Activated naive CD8-positive, alpha-beta T cell treated with anti-CD3 and anti-CD28 coated beads, Interleukin-2, amount 10 ng/mL, durations not matched to agents 7 days and 5 days (primary cell): ENCODE results near the gene TLR9. TPM values are rescaled to one million over a fixed set of nuclear protein-coding genes. Genes with fewer than 3 reads are reported as not detected.
A peak's percentile ranks its signal among the peaks of the same experiment; 100 is the strongest.

Experiments used
- ATAC-seq: fragments of 150-1000 bp; cut with Tn5 transposase; one replicate; pipeline ENCODE4 v1.10.0; 2021; ENCODE audit warnings: low read depth, moderate library complexity
- POLR2A ChIA-PET: fragments of 350-600 bp; sonication (Branson Sonifier 250); formaldehyde crosslinking; loops from one replicate; lab custom pipeline; 2021; ENCODE audit warnings: antibody characterized with exemption; lab: Charles Lee
- DNase-seq: peaks from one replicate; pipeline ENCODE4 v3.0.0; 2021
- H3K27ac Mint-ChIP-seq: one replicate; pipeline ENCODE4 v1.8.0; 2022; ENCODE audit warnings: mild to moderate bottlenecking, mixed read lengths
- H3K27me3 Mint-ChIP-seq: one replicate; pipeline ENCODE4 v1.8.0; 2022; ENCODE audit warnings: mild to moderate bottlenecking, moderate library complexity, mixed read lengths
- H3K36me3 Mint-ChIP-seq: one replicate; pipeline ENCODE4 v1.8.0; 2021; ENCODE audit warnings: mild to moderate bottlenecking, mixed read lengths
- H3K4me1 Mint-ChIP-seq: one replicate; pipeline ENCODE4 v1.8.0; 2021; ENCODE audit warnings: mixed read lengths
- H3K4me3 Mint-ChIP-seq: one replicate; pipeline ENCODE4 v1.8.0; 2022; ENCODE audit warnings: mild to moderate bottlenecking, moderate library complexity, mixed read lengths
- H3K9me3 Mint-ChIP-seq: one replicate; pipeline ENCODE4 v1.8.0; 2021; ENCODE audit warnings: mixed read lengths
- total RNA-seq, 2 experiments: library from RNA; stranded (reverse); gene quantifications; one replicate each; pipeline ENCODE4 v1.2.3, GENCODE V29; 2021

Gene TLR9
- total RNA-seq, 2 experiments from 2014 or later: 1.6 to 2.0 TPM

DNA sequence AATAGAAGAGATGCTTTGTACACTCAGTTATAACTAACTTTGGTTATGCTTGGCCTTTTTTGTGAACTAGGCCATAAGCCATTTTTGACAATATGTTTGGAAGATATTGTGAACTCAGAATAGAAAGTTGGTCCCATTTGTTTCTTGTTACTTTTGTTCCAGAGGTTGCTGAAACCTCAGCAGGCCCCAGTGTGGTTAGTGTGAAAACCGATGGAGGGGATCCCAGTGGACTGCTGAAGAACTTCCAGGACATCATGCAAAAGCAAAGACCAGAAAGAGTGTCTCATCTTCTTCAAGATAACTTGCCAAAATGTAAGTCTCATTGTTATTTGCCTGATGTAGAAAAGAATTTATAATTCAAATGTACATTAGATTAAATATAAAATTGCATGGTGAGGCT, 21.7 kb downstream of the TLR9 start:
- Mint-ChIP-seq H3K4me3 (no peak overlapping the region), H3K27me3 (no peaks in the 10 kb centered on the region), H3K27ac (peak overlapping the region; percentile 76), H3K9me3 (no peaks in the 10 kb centered on the region), H3K36me3 (peaks cover 73% of the 10 kb centered on the region), H3K4me1 (peaks cover 45% of the 10 kb centered on the region)
- POLR2A ChIA-PET: interaction anchor here (0.7 kb wide), 1 partner anchor 232 kb away, joined by 7 read pairs; no protein-coding TSS in a partner anchor
- DNase-seq (no peak), ATAC-seq (no peak)

DNA sequence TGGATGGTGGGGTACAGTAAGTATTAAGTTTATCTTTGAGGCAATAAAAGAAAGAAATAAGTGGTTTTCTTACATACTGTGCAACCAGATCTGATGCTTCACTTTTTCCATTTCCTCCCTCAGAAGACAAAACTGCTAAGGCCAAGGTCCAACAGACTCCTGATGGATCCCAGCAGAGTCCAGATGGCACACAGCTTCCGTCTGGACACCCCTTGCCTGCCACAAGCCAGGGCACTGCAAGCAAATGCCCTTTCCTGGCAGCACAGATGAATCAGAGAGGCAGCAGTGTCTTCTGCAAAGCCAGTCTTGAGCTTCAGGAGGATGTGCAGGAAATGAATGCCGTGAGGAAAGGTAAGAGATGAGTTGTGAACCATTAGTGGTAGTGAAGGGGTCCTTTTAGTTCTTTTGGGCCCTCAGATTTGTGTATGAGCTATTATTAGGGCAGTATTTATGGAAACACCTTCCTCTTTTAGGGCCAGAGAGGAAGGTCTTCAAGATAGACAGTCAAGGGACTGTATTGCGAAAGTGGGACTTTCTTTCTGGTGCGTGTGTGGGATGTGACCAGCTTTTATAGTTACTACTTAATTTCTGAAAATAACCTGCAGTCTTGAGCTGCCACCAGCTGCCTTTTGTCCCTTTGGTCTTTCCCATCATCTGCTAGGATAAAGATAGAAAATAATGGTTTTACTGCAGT, 22.9 kb downstream of the TLR9 start:
- no peaks in the 10 kb centered on the region for H3K27me3 Mint-ChIP-seq
- POLR2A ChIA-PET: interaction anchor here (0.6 to 1.2 kb wide), 2 partner anchors 14 to 599 kb away, joined by 3 to 5 read pairs; no protein-coding TSS in a partner anchor
- H3K27ac Mint-ChIP-seq: peak overlapping the region; percentile 45
- H3K4me3 Mint-ChIP-seq: no peak overlapping the region
- no peaks in the 10 kb centered on the region for H3K9me3 Mint-ChIP-seq
- DNase-seq (no peak), ATAC-seq (no peak)
- peaks cover 48% of the 10 kb centered on the region for H3K4me1 Mint-ChIP-seq
- H3K36me3 Mint-ChIP-seq: peaks cover 65% of the 10 kb centered on the region

DNA sequence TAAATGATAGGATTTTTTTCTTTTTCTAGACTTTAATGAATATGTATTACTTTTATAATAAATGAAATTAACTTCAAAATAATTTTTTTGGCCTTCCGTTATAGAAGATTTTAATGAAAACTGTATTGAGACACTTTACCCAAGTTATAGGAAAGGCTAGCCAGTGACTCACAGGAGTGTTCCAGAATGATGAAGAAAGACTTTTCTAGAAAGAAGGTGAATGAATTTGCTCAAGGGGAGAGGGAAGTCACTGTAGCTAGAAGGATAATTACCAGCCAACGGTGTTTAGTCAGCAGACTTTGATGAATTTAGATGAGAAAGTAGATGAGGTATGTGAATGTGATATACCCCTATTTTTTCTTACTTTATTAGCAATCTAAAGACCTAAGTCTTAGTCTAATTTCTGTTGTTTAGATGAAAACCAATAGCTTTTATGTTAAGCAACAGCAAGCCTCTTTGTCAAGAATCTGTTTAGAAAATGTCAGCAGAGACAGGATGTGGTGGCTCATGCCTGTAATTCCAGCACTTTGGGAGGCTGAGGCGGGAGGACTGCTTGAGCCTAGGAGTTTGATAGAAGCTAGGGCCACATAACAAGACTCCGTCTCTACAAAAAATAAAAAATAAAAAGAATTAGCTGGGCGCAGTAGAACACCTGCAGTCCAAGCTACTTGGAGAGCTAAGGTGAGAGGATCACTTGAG, 24.3 kb downstream of the TLR9 start:
- H3K4me1 Mint-ChIP-seq: peaks cover 52% of the 10 kb centered on the region
- peaks cover 55% of the 10 kb centered on the region for H3K36me3 Mint-ChIP-seq
- DNase-seq: no peak
- no peak for ATAC-seq
- H3K4me3 Mint-ChIP-seq: no peak overlapping the region
- no peaks in the 10 kb centered on the region for H3K9me3 Mint-ChIP-seq
- POLR2A ChIA-PET: interaction anchor here (0.6 to 1.4 kb wide), 5 partner anchors 16 to 194 kb away, joined by 3 to 6 read pairs (median 4); partner anchors contain the start of gene POC1A
- H3K27ac Mint-ChIP-seq: no peak overlapping the region
- H3K27me3 Mint-ChIP-seq: no peaks in the 10 kb centered on the region

DNA sequence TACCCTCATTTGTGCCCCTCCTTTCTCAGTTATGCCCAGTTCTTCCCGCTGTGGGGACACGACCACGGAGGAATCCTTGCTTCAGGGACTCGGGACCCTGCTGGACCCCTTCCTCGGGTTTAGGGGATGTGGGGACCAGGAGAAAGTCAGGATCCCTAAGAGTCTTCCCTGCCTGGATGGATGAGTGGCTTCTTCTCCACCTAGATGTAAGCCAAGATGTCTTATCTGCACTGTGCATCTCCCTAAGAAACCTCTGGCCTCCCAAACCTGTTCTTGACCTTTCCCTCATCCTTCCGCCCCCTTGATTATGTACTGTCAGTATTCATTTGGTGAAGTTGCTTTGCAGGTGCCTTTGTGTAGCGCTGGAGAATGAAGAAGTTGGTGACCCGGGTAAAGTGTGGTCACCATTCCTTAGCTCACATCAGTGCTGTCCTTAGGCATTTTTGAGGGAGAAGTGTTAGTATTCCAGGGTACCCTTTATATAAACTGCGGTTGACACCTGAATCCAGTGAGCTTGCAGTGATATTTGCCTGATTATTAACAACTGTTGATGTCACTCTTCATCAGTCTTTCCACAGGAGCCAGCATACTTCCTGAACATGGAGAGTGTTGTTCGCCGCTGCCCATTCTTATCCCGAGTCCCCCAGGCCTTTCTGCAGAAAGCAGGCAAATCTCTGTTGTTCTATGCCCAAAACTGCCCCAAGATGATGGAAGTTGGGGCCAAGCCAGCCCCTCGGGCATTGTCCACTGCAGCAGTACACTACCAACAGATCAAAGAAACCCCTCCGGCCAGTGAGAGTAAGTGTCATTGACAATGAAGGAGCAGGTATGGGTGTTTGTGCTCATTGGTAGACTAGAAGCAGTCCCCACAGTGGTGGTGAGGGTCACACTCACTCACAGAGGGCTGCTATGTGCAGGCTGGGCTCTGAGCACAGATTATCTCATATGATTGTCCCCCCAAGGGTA, 26.5 kb downstream of the TLR9 start:
- peaks cover 38% of the 10 kb centered on the region for H3K36me3 Mint-ChIP-seq
- POLR2A ChIA-PET: interaction anchor here (0.7 to 1.0 kb wide), 2 partner anchors 15 to 18 kb away, joined by 3 read pairs; no protein-coding TSS in a partner anchor
- no peaks in the 10 kb centered on the region for H3K9me3 Mint-ChIP-seq
- H3K4me3 Mint-ChIP-seq: peak overlapping the region; percentile 99
- H3K27me3 Mint-ChIP-seq: peaks cover 2% of the 10 kb centered on the region
- peak overlapping the region; percentile 92 for H3K27ac Mint-ChIP-seq
- ATAC-seq: no peak
- H3K4me1 Mint-ChIP-seq: peaks cover 39% of the 10 kb centered on the region
- no peak for DNase-seq

DNA sequence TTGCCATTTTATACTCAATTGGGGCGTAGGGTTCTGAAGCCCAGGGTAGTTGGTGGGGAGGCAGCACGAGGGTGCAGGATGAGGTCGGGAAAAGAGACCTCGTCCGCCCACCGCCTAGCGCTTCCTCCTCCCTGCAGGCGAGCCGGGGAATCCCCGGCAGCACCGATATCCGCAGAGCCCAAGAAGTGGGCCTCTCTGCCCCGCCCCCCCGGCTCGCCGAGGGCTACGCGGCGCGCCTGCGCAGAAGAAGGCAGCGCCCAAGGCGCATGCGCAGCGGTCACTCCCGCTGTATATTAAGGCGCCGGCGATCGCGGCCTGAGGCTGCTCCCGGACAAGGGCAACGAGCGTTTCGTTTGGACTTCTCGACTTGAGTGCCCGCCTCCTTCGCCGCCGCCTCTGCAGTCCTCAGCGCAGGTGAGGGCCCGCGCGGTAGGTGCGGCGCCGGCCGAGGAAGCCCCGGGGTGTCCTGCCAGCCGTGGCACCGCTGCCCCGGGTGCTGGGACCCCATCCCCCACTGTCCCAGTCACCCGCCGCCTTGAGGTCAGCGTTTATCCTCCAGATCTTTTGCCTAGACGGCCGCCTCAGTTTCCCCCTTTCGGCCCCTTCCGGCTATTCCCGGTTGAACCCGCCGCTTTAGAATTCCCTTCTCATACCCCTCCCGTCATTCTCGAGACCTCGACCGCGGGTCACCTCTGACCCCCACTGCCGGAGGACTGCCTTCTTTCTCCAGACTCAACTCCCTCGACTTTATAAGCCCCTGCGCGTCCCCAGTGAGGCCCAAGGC, 27.4 kb downstream of the TLR9 start, which contains the start of gene ALAS1:
Gene ALAS1, plus strand, starts transcription at position 319 of the 784 bp plus-strand sequence. CDS start 1,082 bp downstream, outside the sequence.
- Mint-ChIP-seq H3K27ac (peak within 1 kb of the TSS; percentile 92), H3K36me3 (peaks cover 31% of the 10 kb centered on the region), H3K9me3 (no peaks in the 10 kb centered on the region), H3K4me1 (peaks cover 36% of the 10 kb centered on the region), H3K4me3 (peak within 1 kb of the TSS; percentile 99), H3K27me3 (peaks cover 2% of the 10 kb centered on the region)
- POLR2A ChIA-PET: interaction anchor here (0.9 to 1.5 kb wide), 3 partner anchors 16 to 24 kb away, joined by 3 to 8 read pairs (median 5); no protein-coding TSS in a partner anchor
- peak; percentile 96 for ATAC-seq
- DNase-seq: peak; percentile 99

DNA sequence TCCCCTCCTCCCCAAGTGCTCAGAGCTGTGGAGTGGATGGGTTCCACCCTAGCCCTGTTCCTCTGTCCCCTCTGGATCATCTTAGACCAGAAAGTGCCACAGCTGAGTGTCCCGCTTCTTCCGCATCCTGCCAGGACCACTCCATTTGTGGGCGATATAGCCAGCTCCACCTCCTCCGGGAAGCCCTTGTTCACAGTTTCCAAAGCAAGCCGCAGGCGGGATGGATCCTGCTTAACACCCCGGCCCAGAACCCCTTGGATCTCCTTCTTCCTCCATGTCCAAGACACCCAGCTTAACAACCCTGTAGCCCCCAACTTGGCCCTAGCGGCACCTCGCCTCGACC, 28.0 kb downstream of the TLR9 start:
- H3K4me1 Mint-ChIP-seq: peaks cover 34% of the 10 kb centered on the region
- POLR2A ChIA-PET: interaction anchor here (0.7 to 1.5 kb wide), 5 partner anchors 8 to 81 kb away, joined by 3 to 8 read pairs (median 3); partner anchors contain the start of gene WDR82
- ATAC-seq: peak; percentile 4
- H3K36me3 Mint-ChIP-seq: peaks cover 27% of the 10 kb centered on the region
- peaks cover 2% of the 10 kb centered on the region for H3K27me3 Mint-ChIP-seq
- DNase-seq: no peak
- H3K9me3 Mint-ChIP-seq: no peaks in the 10 kb centered on the region
- H3K27ac Mint-ChIP-seq: peak overlapping the region; percentile 80
- peak overlapping the region; percentile 99 for H3K4me3 Mint-ChIP-seq

DNA sequence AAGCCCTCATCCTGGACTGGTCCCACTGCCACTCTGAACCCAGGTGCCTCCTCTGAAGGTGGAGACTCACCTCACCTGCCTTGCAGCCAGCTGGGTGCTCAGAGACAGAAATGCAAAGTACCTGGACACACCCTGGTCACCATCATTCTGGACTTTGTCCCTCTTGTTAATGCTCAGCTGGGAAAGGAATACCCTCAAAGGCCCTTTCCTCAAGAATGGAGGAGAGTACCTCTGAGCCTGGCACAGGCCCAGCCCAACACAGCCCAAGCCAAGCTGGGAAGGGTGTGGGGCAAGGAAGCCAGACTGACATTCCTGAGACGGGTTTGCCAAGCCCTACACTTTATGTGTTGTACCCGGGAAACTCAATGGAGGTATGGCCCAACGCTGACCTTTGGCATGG, 28.5 kb downstream of the TLR9 start:
- POLR2A ChIA-PET: interaction anchor here (0.7 to 1.5 kb wide), 5 partner anchors 9 to 81 kb away, joined by 3 to 8 read pairs (median 3); partner anchors contain the start of gene WDR82
- peaks cover 2% of the 10 kb centered on the region for H3K27me3 Mint-ChIP-seq
- no peak overlapping the region for H3K27ac Mint-ChIP-seq
- H3K4me3 Mint-ChIP-seq: no peak overlapping the region
- DNase-seq: no peak
- peaks cover 31% of the 10 kb centered on the region for H3K4me1 Mint-ChIP-seq
- no peaks in the 10 kb centered on the region for H3K9me3 Mint-ChIP-seq
- no peak for ATAC-seq
- H3K36me3 Mint-ChIP-seq: peaks cover 22% of the 10 kb centered on the region

DNA sequence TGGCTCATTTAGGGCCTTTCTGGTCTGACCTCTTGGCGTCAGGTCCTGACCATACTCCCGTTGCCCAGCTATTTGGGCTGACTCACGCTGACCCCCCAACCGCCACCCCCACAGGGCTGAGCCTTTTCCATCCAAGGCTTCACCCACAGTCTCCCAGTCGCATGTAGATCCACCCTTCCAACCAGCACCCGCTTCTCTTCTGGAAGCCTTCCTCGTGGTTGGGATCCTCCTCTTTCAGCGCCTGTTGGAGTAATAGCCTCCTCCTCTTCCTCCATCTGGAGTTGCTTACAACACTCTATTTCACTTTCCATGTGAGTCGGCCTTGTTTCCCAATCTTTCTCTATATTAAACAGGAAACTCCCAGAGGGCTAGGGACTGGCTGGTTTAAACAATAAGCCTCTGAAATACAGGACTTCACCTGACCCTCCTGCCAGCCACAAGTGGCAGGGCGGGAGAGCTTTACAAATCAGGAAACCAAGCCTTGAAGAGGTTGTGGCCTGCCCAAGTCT, 29.6 kb downstream of the TLR9 start:
- H3K9me3 Mint-ChIP-seq: no peaks in the 10 kb centered on the region
- POLR2A ChIA-PET: no interaction called here
- peaks cover 23% of the 10 kb centered on the region for H3K4me1 Mint-ChIP-seq
- no peak overlapping the region for H3K4me3 Mint-ChIP-seq
- no peak overlapping the region for H3K27ac Mint-ChIP-seq
- DNase-seq: no peak
- peaks cover 11% of the 10 kb centered on the region for H3K36me3 Mint-ChIP-seq
- H3K27me3 Mint-ChIP-seq: peaks cover 2% of the 10 kb centered on the region
- no peak for ATAC-seq

DNA sequence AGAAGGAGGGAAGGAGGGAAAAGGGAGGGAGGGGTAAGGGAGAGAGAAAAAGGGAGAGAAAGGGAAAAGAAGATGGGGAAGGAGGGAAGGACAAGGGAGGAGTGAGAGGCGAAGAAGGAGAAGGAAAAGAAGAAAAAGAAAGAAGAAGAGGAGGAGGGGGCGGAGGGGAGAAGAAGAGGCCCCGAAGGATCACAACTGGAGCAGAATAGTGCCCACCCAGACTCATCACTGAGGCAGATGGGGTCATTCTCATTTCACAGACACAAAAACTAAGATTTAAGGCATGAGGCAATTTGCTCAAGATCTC, 30.2 kb downstream of the TLR9 start:
- no peak for ATAC-seq
- Mint-ChIP-seq H3K27ac (peak overlapping the region; percentile 9), H3K4me1 (peaks cover 23% of the 10 kb centered on the region), H3K9me3 (no peaks in the 10 kb centered on the region), H3K27me3 (peaks cover 2% of the 10 kb centered on the region), H3K36me3 (peaks cover 8% of the 10 kb centered on the region), H3K4me3 (no peak overlapping the region)
- POLR2A ChIA-PET: no interaction called here
- DNase-seq: no peak

DNA sequence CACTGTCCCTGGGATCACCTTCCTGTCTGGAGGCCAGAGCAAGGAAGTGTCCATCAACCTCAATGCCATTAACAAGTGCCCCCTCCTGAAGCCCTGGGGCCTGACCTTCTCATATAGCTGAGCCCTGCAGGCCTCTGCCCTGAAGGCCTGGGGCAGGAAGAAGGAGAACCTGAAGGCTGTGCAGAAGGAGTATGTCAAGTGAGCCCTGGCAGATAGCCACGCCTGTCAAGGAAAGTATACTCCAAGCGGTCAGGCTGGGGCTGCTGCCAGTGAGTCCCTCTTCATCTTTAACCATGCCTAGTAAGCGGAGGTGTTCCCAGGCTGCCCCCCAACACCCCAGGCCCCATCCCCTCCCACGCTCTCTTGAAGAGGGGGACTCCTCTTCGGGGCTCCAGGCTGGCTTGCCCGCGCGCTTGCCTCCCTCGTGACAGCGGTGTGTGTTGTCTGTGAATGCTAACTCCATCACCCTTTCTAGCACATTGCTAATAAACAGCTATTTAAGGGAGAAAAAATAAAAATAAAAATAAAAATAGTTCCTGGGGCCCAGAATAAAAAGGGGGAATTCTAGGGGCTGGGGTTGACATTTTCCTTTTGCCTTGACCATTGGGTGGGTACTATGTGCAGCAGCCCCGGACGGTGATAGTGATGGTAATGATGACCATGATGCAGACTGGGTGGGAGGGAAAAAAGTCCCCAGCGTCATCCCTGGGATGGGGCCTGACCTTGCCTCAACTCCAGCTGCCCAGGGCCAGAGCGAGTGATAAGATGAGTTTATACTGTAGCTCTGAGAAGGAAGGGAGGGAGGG, 30.8 kb downstream of the TLR9 start:
- Mint-ChIP-seq H3K27ac (no peak overlapping the region), H3K4me1 (peaks cover 23% of the 10 kb centered on the region), H3K4me3 (no peak overlapping the region), H3K36me3 (peaks cover 5% of the 10 kb centered on the region), H3K9me3 (no peaks in the 10 kb centered on the region), H3K27me3 (peaks cover 2% of the 10 kb centered on the region)
- ATAC-seq (no peak), DNase-seq (no peak)
- POLR2A ChIA-PET: no interaction called here

DNA sequence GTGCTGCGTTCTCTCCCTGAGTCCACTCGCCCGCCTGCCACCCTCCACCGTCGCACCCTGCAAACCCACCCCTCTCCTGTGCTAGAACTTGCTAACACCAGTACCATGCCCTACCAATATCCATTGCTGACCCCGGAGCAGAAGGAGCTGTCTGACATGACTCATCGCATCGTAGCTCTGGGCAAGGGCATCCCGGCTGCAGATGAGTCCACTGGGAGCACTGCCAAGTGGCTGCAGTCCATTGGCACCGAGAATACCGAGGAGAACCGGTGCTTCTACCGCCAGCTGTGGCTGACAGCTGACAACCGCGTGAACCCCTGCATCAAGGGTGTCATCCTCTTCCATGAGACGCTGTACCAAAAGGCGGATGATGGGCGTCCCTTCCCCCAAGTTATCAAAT, 32.4 kb downstream of the TLR9 start:
- no peak overlapping the region for H3K4me3 Mint-ChIP-seq
- H3K27me3 Mint-ChIP-seq: peaks cover 2% of the 10 kb centered on the region
- DNase-seq (no peak), ATAC-seq (no peak)
- H3K9me3 Mint-ChIP-seq: no peaks in the 10 kb centered on the region
- no peaks in the 10 kb centered on the region for H3K36me3 Mint-ChIP-seq
- POLR2A ChIA-PET: no interaction called here
- no peak overlapping the region for H3K27ac Mint-ChIP-seq
- peaks cover 19% of the 10 kb centered on the region for H3K4me1 Mint-ChIP-seq
